ENCODE results near the gene CDHR3. TPM values are rescaled to one million over a fixed set of nuclear protein-coding genes. Genes with fewer than 3 reads are reported as not detected.
A peak's percentile ranks its signal among the peaks of the same experiment; 100 is the strongest.

The CDHR3 gene
- total RNA-seq, 1 donor from 2014 or later: 1.1 TPM

DNA sequence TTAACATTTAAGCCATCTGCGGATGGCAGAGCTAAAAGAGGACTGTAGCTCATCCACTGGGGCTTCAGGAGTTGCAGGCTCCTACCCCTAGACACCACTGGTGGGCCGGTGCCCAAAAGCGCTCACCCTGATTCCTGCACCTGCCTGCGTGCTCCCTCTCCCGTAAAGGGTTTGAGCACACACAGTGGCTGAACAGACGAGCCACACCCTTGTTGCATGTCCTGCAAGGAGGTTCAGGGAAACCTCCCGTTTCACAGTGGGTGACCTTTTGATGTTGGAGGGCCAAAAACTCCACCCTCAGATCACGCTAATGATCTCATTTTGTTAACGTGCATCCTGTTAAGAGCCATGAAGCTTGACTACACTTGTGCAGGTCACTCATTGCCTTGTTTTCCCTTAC lies 111.2 kb downstream of the CDHR3 start:
- FAIRE-seq (no peak), DNase-seq (ENCODE audit: low read depth) (no peak)
- no peaks in the 10 kb centered on the region for H3K27me3 ChIP-seq (ENCODE audit: control insufficient read depth, insufficient read depth, low read length)
- no peak overlapping the region for H3K4me3 ChIP-seq (ENCODE audit: low read depth, low read length)
- TF ChIP-seq, protein P1, sequence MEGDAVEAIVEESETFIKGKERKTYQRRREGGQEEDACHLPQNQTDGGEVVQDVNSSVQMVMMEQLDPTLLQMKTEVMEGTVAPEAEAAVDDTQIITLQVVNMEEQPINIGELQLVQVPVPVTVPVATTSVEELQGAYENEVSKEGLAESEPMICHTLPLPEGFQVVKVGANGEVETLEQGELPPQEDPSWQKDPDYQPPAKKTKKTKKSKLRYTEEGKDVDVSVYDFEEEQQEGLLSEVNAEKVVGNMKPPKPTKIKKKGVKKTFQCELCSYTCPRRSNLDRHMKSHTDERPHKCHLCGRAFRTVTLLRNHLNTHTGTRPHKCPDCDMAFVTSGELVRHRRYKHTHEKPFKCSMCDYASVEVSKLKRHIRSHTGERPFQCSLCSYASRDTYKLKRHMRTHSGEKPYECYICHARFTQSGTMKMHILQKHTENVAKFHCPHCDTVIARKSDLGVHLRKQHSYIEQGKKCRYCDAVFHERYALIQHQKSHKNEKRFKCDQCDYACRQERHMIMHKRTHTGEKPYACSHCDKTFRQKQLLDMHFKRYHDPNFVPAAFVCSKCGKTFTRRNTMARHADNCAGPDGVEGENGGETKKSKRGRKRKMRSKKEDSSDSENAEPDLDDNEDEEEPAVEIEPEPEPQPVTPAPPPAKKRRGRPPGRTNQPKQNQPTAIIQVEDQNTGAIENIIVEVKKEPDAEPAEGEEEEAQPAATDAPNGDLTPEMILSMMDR (IDR thresholded peaks at IDR 0.05; ENCODE audit: insufficient read depth, low read length, severe bottlenecking): no peak
- no peaks in the 10 kb centered on the region for H3K36me3 ChIP-seq (ENCODE audit: control insufficient read depth, insufficient read depth, low read length)

DNA sequence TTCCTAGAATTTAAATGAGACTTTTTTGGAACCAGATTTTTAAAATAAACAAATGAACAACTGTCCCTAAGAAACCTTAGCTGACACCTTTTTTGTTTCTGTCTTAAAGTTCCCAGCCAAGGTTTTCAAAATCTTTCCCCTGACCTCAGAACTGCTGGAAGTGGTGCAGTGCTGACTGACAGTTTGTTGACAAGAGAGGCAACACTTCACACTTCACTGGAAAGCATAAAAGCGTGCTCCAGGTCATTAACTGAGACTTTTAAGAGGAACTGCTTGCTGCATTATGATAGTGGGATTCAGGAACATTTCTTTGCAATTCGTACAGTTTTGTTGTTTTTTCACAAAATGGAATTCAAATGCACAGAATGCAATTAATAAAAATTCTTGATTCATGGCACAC lies 112.9 kb downstream of the CDHR3 start:
- Histone ChIP-seq H3K27me3 (ENCODE audit: control insufficient read depth, insufficient read depth, low read length) (no peaks in the 10 kb centered on the region), H3K36me3 (ENCODE audit: control insufficient read depth, insufficient read depth, low read length) (no peaks in the 10 kb centered on the region), H3K4me3 (ENCODE audit: low read depth, low read length) (no peak overlapping the region)
- DNase-seq (ENCODE audit: low read depth): no peak
- no peak for FAIRE-seq
- TF ChIP-seq, protein P1 (IDR thresholded peaks at IDR 0.05; ENCODE audit: insufficient read depth, low read length, severe bottlenecking): no peak

DNA sequence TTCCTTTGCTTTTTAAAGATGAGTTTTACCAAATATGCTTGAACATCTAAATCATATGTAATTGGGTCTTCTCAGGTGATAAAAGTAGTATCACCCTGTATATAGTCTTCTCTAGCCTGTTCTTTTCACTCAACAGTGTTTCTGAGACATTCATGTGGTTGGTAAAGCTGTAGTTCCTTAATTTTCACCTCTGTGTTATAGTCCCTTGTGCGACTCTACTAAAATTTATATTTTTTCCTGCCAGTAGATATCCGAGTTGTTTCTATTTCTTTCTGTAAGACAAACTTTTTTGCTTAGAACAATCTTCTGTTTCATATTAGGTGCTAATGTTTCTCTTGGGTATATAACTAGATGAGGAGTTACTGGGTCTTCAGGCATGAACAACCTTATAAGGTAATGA lies 113.5 kb downstream of the CDHR3 start:
- no peak for DNase-seq (ENCODE audit: low read depth)
- H3K4me3 ChIP-seq (ENCODE audit: low read depth, low read length): no peak overlapping the region
- no peaks in the 10 kb centered on the region for H3K27me3 ChIP-seq (ENCODE audit: control insufficient read depth, insufficient read depth, low read length)
- H3K36me3 ChIP-seq (ENCODE audit: control insufficient read depth, insufficient read depth, low read length): no peaks in the 10 kb centered on the region
- no peak for FAIRE-seq
- TF ChIP-seq, protein P1 (IDR thresholded peaks at IDR 0.05; ENCODE audit: insufficient read depth, low read length, severe bottlenecking): no peak

- H3K36me3 ChIP-seq (ENCODE audit: control insufficient read depth, insufficient read depth, low read length): no peaks in the 10 kb centered on the region
- TF ChIP-seq, protein P1 (IDR thresholded peaks at IDR 0.05; ENCODE audit: insufficient read depth, low read length, severe bottlenecking): no peak
- no peak for FAIRE-seq
Observed at GRCh38 chr7:106080300-106080987, 117.4 kb downstream of the CDHR3 start.

DNA sequence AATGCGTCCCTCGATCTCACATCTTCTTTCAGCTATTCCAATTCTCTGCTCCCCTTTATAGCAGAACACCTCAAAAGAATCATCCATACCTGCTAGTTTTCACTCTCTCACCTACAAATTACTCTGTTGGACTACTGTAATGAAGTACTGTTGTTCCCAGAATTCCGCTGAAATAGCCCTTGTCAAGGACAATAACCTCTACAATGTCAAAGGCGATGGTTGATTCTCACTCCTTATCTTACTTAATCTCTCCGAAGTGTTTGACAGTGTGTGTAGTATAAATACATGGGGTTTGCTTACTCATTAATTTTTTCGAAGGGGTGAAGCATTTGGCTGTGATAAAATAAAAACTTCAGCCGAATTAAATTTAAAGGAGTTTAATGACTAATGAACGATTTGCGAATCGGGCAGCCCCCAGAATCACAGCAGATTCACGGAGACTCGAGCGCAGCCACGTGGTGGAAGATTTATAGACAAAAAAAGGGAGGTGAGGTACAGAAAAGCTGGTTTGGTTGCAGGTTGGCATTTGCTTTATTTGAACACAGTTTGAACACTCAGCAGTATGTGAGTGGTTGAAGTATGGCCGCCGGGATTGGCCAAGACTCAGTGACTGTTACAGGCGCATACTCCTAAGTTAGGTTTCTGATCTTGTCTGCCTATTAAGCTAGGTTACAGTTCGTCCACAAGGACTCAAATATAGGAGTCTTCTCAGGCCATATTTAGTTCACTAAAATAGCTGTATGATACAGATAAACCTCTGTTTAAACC lies 119.2 kb downstream of the CDHR3 start:
- Histone ChIP-seq H3K4me3 (ENCODE audit: low read depth, low read length) (no peak overlapping the region), H3K27me3 (ENCODE audit: control insufficient read depth, insufficient read depth, low read length) (no peaks in the 10 kb centered on the region), H3K36me3 (ENCODE audit: control insufficient read depth, insufficient read depth, low read length) (no peaks in the 10 kb centered on the region)
- peak; percentile 52 for DNase-seq (ENCODE audit: low read depth)
- FAIRE-seq: no peak
- TF ChIP-seq, protein P1 (IDR thresholded peaks at IDR 0.05; ENCODE audit: insufficient read depth, low read length, severe bottlenecking): no peak

More at GRCh38 chr7:106080300-106080987, 117.4 kb downstream of the CDHR3 start:
- DNase-seq (ENCODE audit: low read depth): no peak
- H3K27me3 ChIP-seq (ENCODE audit: control insufficient read depth, insufficient read depth, low read length): no peaks in the 10 kb centered on the region
- H3K4me3 ChIP-seq (ENCODE audit: low read depth, low read length): no peak overlapping the region

Other genes starting within 250 kb of the CDHR3 start
- 2.4 and 4.2 TPM in 2 replicates for gene ATXN7L1, start 86.7 kb upstream of the CDHR3 start, total RNA-seq
- gene SYPL1, start 149.0 kb downstream of the CDHR3 start, total RNA-seq: 64.8 and 74.8 TPM in 2 replicates